Fibroblast of lung (primary cell): ENCODE results near the gene HDHD5.

Source experiments
- EZH2 ChIP-seq: IDR thresholded peaks from 2 replicates; pipeline ENCODE4 v1.5.1; 2012; ENCODE audit warnings: low read length, control low read depth, mild to moderate bottlenecking; ENCODE audit errors: missing control alignments
- TF ChIP-seq, protein P1 (sequence below), 2 donors: IDR thresholded peaks in 1 of 2; conservative IDR thresholded peaks in 1 of 2; 1 replicate in 1 of 2; 2 replicates in 1 of 2; pipeline ENCODE4 v1.5.1; 2011 to 2012; ENCODE audit warnings: low read length in 2 of 2, control low read depth in 1 of 2, inconsistent platforms in 1 of 2, low read depth in 1 of 2, mild to moderate bottlenecking in 1 of 2

DNA sequence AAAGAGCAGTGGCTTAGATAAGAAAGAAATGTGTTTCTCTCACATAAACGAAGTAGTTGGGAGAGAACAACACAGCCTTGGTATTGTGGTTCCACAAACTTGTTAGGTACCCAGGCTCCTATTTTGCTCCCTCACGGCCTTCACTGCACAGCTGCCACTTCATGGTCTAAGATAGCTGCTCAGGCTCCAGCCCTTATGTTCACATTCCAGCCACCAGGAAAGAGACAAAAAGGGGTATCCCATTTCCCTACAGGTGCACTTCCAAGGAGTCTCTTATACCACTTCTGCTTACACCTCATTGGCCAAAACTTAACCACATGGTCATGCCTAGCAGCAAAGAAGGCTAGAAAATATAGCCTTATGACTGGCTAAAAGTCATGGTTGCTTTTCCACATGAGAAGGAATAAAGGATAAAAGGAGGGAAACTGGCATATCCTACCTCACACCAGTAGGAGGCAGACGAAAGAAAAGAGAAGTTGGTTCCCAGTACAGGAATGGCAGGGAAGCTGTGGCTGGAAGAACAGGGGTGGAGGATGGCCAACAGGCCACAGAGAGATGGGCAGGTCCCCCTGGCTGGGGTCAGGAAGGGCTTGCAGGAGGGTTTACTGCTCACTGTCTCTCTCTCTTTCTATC is 5.4 kb upstream of the HDHD5 start:
- TF ChIP-seq, protein P1, sequence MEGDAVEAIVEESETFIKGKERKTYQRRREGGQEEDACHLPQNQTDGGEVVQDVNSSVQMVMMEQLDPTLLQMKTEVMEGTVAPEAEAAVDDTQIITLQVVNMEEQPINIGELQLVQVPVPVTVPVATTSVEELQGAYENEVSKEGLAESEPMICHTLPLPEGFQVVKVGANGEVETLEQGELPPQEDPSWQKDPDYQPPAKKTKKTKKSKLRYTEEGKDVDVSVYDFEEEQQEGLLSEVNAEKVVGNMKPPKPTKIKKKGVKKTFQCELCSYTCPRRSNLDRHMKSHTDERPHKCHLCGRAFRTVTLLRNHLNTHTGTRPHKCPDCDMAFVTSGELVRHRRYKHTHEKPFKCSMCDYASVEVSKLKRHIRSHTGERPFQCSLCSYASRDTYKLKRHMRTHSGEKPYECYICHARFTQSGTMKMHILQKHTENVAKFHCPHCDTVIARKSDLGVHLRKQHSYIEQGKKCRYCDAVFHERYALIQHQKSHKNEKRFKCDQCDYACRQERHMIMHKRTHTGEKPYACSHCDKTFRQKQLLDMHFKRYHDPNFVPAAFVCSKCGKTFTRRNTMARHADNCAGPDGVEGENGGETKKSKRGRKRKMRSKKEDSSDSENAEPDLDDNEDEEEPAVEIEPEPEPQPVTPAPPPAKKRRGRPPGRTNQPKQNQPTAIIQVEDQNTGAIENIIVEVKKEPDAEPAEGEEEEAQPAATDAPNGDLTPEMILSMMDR (conservative IDR thresholded peaks at IDR 0.05 in 1 of 2, IDR thresholded peaks at IDR 0.05 in 1 of 2; ENCODE audit: low read depth in 1 of 2, low read length in 2 of 2), result peak; percentile 7 to 21
- no peak for TF ChIP-seq EZH2
